ENCODE results near the gene PDLIM5. TPM values are rescaled to one million over a fixed set of nuclear protein-coding genes. Genes with fewer than 3 reads are reported as not detected.
A peak's percentile ranks its signal among the peaks of the same experiment; 100 is the strongest.

PDLIM5 gene
- total RNA-seq, 4 donors from 2014 or later, result 90.5 to 148 (median 115) TPM

GRCh38 chr4:94536049-94536448 is 84.3 kb downstream of the PDLIM5 start:
- Histone ChIP-seq H3K27me3 (no peaks in the 10 kb centered on the region), H3K27ac (no peak overlapping the region), H3K4me1 (peaks cover 70% of the 10 kb centered on the region), H3K4me3 (no peak overlapping the region), H3K9me3 (no peaks in the 10 kb centered on the region), H3K36me3 (no peaks in the 10 kb centered on the region)
- DNase-seq (ENCODE audit: low spot score in 2 of 2), result no peak
- WGBS, result 89% methylated on average over 3 of the region's 3 CpGs
- TF ChIP-seq POLR2AphosphoS5 (IDR thresholded peaks at IDR 0.05), result no peak

GRCh38 chr4:94536649-94537469 is 85.1 kb downstream of the PDLIM5 start:
- TF ChIP-seq POLR2A (IDR thresholded peaks at IDR 0.05), result no peak
- no peak for TF ChIP-seq EP300 (IDR thresholded peaks at IDR 0.05)
- TF ChIP-seq CTCF (IDR thresholded peaks at IDR 0.05), result no peak
- no peak for TF ChIP-seq POLR2AphosphoS5 (IDR thresholded peaks at IDR 0.05)
- H3K27ac ChIP-seq, result no peak overlapping the region
- 78% methylated on average over 3 of the region's 3 CpGs for whole genome bisulfite sequencing

GRCh38 chr4:94537921-94538628 is 86.3 kb downstream of the PDLIM5 start:
- Histone ChIP-seq H3K27me3 (no peaks in the 10 kb centered on the region), H3K36me3 (no peaks in the 10 kb centered on the region), H3K9me3 (no peaks in the 10 kb centered on the region), H3K4me3 (no peak overlapping the region), H3K4me1 (peaks cover 75% of the 10 kb centered on the region), H3K27ac (no peak overlapping the region)
- TF ChIP-seq POLR2AphosphoS5 (IDR thresholded peaks at IDR 0.05) (no peak), POLR2A (IDR thresholded peaks at IDR 0.05) (no peak), CTCF (IDR thresholded peaks at IDR 0.05) (no peak), EP300 (IDR thresholded peaks at IDR 0.05) (no peak)
- 91% methylated on average over 3 of the region's 3 CpGs for WGBS
- no peak for DNase-seq (ENCODE audit: low spot score in 2 of 2)

More at GRCh38 chr4:94536649-94537469, 85.1 kb downstream of the PDLIM5 start:
- no peak overlapping the region for H3K4me3 ChIP-seq
- no peak for DNase-seq (ENCODE audit: low spot score in 2 of 2)
- no peaks in the 10 kb centered on the region for H3K9me3 ChIP-seq
- no peaks in the 10 kb centered on the region for H3K36me3 ChIP-seq
- H3K4me1 ChIP-seq, result peaks cover 77% of the 10 kb centered on the region
- no peaks in the 10 kb centered on the region for H3K27me3 ChIP-seq

- no peaks in the 10 kb centered on the region for H3K9me3 ChIP-seq
- H3K4me1 ChIP-seq, result peaks cover 54% of the 10 kb centered on the region
- H3K27me3 ChIP-seq, result no peaks in the 10 kb centered on the region
- no peaks in the 10 kb centered on the region for H3K36me3 ChIP-seq
- TF ChIP-seq POLR2AphosphoS5 (IDR thresholded peaks at IDR 0.05) (no peak), CTCF (IDR thresholded peaks at IDR 0.05) (no peak), EP300 (IDR thresholded peaks at IDR 0.05) (no peak), POLR2A (IDR thresholded peaks at IDR 0.05) (no peak)
- H3K27ac ChIP-seq, result peak overlapping the region; percentile 55
- WGBS, result 82% methylated on average over 1 of the region's 1 CpG
- DNase-seq (ENCODE audit: low spot score in 2 of 2), result no peak
- no peak overlapping the region for H3K4me3 ChIP-seq
These were observed 88.7 kb downstream of the PDLIM5 start for GRCh38 chr4:94540476-94540875.

GRCh38 chr4:94544811-94545210 is 93.1 kb downstream of the PDLIM5 start:
- H3K27ac ChIP-seq, result no peak overlapping the region
- no peak overlapping the region for H3K4me3 ChIP-seq
- H3K36me3 ChIP-seq, result no peaks in the 10 kb centered on the region
- H3K9me3 ChIP-seq, result no peaks in the 10 kb centered on the region
- peaks cover 30% of the 10 kb centered on the region for H3K4me1 ChIP-seq
- H3K27me3 ChIP-seq, result no peaks in the 10 kb centered on the region
- no peak for TF ChIP-seq POLR2A (IDR thresholded peaks at IDR 0.05)
- no peak for DNase-seq (ENCODE audit: low spot score in 2 of 2)
- WGBS, result 84% methylated on average over 2 of the region's 2 CpGs

GRCh38 chr4:94545296-94545695 is 93.6 kb downstream of the PDLIM5 start:
- H3K27ac ChIP-seq, result no peak overlapping the region
- H3K4me3 ChIP-seq, result no peak overlapping the region
- no peaks in the 10 kb centered on the region for H3K27me3 ChIP-seq
- WGBS, result 78% methylated on average over 2 of the region's 2 CpGs
- no peaks in the 10 kb centered on the region for H3K9me3 ChIP-seq
- DNase-seq (ENCODE audit: low spot score in 2 of 2), result no peak
- TF ChIP-seq EP300 (IDR thresholded peaks at IDR 0.05) (no peak), CTCF (IDR thresholded peaks at IDR 0.05) (no peak), POLR2A (IDR thresholded peaks at IDR 0.05) (no peak), POLR2AphosphoS5 (IDR thresholded peaks at IDR 0.05) (no peak)
- H3K4me1 ChIP-seq, result peaks cover 26% of the 10 kb centered on the region
- H3K36me3 ChIP-seq, result no peaks in the 10 kb centered on the region

Data from suprapubic skin (tissue), 4 donors.